Heart left ventricle (tissue), 16 donors: ENCODE results near the gene PRDM16. TPM values are rescaled to one million over a fixed set of nuclear protein-coding genes. Genes with fewer than 3 reads are reported as not detected.

Experiments
- ATAC-seq, 4 donors: fragments of 200-7000 bp; cut with Tn5 transposase; one replicate each; pipeline ENCODE4 v1.9.1; 2020 to 2022; ENCODE audit warnings: moderate library complexity in 4 of 4, mild to moderate bottlenecking in 3 of 4, moderate number of reproducible peaks in 1 of 4
- DNase-seq, 5 donors: peaks; one replicate each; pipeline ENCODE4 v3.0.0-alpha.2; 2020
- H3K27ac ChIP-seq, 12 donors: fragments of 200-600 bp; sonication (generic) in 4 of 12; one replicate each; pipeline versions ENCODE4 v1.5.0 to v1.8.0; 2016 to 2022; ENCODE audit warnings: mild to moderate bottlenecking in 2 of 12
- H3K27me3 ChIP-seq, 9 donors: fragments of 200-600 bp; sonication (generic) in 2 of 9; one replicate each; pipeline versions ENCODE4 v1.5.1 to v1.8.0; 2016 to 2022; ENCODE audit warnings: mild to moderate bottlenecking in 3 of 9
- H3K36me3 ChIP-seq, 9 donors: fragments of 200-600 bp; sonication (generic) in 2 of 9; one replicate each; pipeline versions ENCODE4 v1.5.0 to v1.8.0; 2018 to 2022; ENCODE audit warnings: mild to moderate bottlenecking in 2 of 9
- H3K4me1 ChIP-seq, 12 donors: fragments of 200-600 bp; sonication (generic) in 4 of 12; one replicate each; pipeline versions ENCODE4 v1.5.0 to v1.8.0; 2016 to 2022; ENCODE audit warnings: mild to moderate bottlenecking in 3 of 12
- H3K4me3 ChIP-seq, 12 donors: fragments of 200-600 bp; sonication (generic) in 4 of 12; one replicate each; pipeline versions ENCODE4 v1.5.0 to v1.8.0; 2017 to 2022; ENCODE audit warnings: mild to moderate bottlenecking in 9 of 12, moderate library complexity in 4 of 12
- H3K9me3 ChIP-seq, 12 donors: fragments of 200-600 bp; sonication (generic) in 4 of 12; one replicate each; pipeline versions ENCODE4 v1.5.0 to v1.8.0; 2016 to 2022; ENCODE audit warnings: mild to moderate bottlenecking in 1 of 12
- CTCF ChIP-seq, 12 donors: fragments of 200-600 bp; sonication (generic) in 4 of 12; IDR thresholded peaks; one replicate each; pipeline versions ENCODE4 v1.5.0 to v1.8.0; 2018 to 2022; ENCODE audit warnings: antibody characterized with exemption in 12 of 12, mild to moderate bottlenecking in 5 of 12
- POLR2A ChIP-seq, 2 donors: fragments of 450-650 bp; IDR thresholded peaks; one replicate each; pipeline ENCODE4 v1.6.1; 2017; ENCODE audit warnings: antibody characterized with exemption in 2 of 2, mild to moderate bottlenecking in 2 of 2, moderate library complexity in 2 of 2
- WGBS, 4 donors: extraction: QIAGEN DNeasy Blood & Tissue Kit in 2 of 4; methylation state at CpG; one replicate each; pipeline versions ENCODE4 v1.1.5 to v1.1.7; 2013 to 2018; 5-methylcytosine and 5-hydroxymethylcytosine counted together
- intact Hi-C, 10 donors: fragments of 100-400 bp; cut with DNase I; formaldehyde crosslinking; loops; one replicate each; pipeline versions ENCODE4 v1.11.1 to v1.14.2; 2022
- polyA plus RNA-seq, 2 donors: library from polyadenylated mRNA; stranded (reverse); fragments of 200-250 nt; gene quantifications; one replicate each; pipeline ENCODE4 v1.2.3, GENCODE V29; 2013
- total RNA-seq, 9 donors: library from RNA; depleted of rRNA in 2 of 9; stranded (reverse); fragments of >200 nt in 2 of 9; fragmentation: NEBNext Ultra II Directional in 3 of 9; extraction: Animal tissue kit (Norgen Biotek cat#: 25700) in 3 of 9; gene quantifications; one replicate each; pipeline versions ENCODE4 v1.1.0 to v1.2.4, GENCODE V29; 2016 to 2023
- donor health status: ischemic (EF 13 %, LVEDD 7.1; RV severe dilation, severe dysfunction).
- donor health status: healthy with polysubstance abuse.
- donor health status: DM: no; HTN: yes; CAD: no.
- donor health status: DM: no; HTN: no; CAD: no.
- donor health status: ischemic (EF 25% LVEDD 6.9; RV normal size, moderate dysfunction).
- donor health status: ischemic (EF 25% LVEDD 5.7; RV mildly dilated, moderate dysfunction).
- donor health status: healthy.
- donor health status: DM: yes; HTN: yes; CAD: no.
- donor health status: ischemic (EF 35%, LVEDD 5.7; RV mildly dilated, moderate dysfunction).
- donor health status: nonischemic (EF 11% LVEDD 7.7; RV severe dilation, severe dysfunction).
- donor health status: DM: yes; HTN: yes; CAD: no.
- donor health status: PGD.
- donor health status: ischemic (EF 29% LVEDD 5.4; RV normal size, mild dysfunction).
- donor health status: nonischemic (EF 23%, LVEDD 6.1; RV moderate dilation, normal function).

PRDM16 gene
- total and polyA plus RNA-seq, 11 donors: 6.0 to 22.7 (median 14.0) TPM

GRCh38 chr1:3472088-3472850 lies 403.3 kb downstream of the PRDM16 start:
- peaks cover 0 to 12% (median 8%) of the 10 kb centered on the region in 12 donors for H3K4me1 ChIP-seq
- H3K4me3 ChIP-seq: no peak overlapping the region
- no peaks in the 10 kb centered on the region for H3K9me3 ChIP-seq
- WGBS, 4 donors: 76 to 81% (median 78%) methylated on average over 20 to 25 of the region's 25 CpGs
- ATAC-seq (no peak), DNase-seq (peak in 2 of 5 donors; percentile 21 to 37)
- peak in 2 of 12 donors; percentile 1 to 3 for TF ChIP-seq CTCF (IDR thresholded peaks at IDR 0.05)
- TF ChIP-seq POLR2A (IDR thresholded peaks at IDR 0.05): no peak
- no peaks in the 10 kb centered on the region for H3K27me3 ChIP-seq
- no peak overlapping the region for H3K27ac ChIP-seq
- no peaks in the 10 kb centered on the region for H3K36me3 ChIP-seq
- intact Hi-C loops: no loop called here

GRCh38 chr1:3472906-3473305 lies 403.9 kb downstream of the PRDM16 start:
- Histone ChIP-seq H3K9me3 (no peaks in the 10 kb centered on the region), H3K27me3 (no peaks in the 10 kb centered on the region), H3K4me1 (peaks cover 0 to 12% (median 8%) of the 10 kb centered on the region in 12 donors), H3K36me3 (no peaks in the 10 kb centered on the region), H3K27ac (no peak overlapping the region), H3K4me3 (no peak overlapping the region)
- 94 to 100% (median 95%) methylated on average over 10 to 17 of the region's 17 CpGs for WGBS, 4 donors
- intact Hi-C loops: no loop called here
- no peak for TF ChIP-seq CTCF (IDR thresholded peaks at IDR 0.05)
- TF ChIP-seq POLR2A (IDR thresholded peaks at IDR 0.05): no peak
- DNase-seq: no peak
- no peak for ATAC-seq

GRCh38 chr1:3473381-3473844 lies 404.4 kb downstream of the PRDM16 start:
- intact Hi-C loops: no loop called here
- DNase-seq (peak in 1 of 5 donors; percentile 32), ATAC-seq (no peak)
- Histone ChIP-seq H3K4me3 (no peak overlapping the region), H3K36me3 (no peaks in the 10 kb centered on the region), H3K27ac (no peak overlapping the region), H3K4me1 (peaks cover 0 to 12% (median 8%) of the 10 kb centered on the region in 12 donors), H3K27me3 (no peaks in the 10 kb centered on the region), H3K9me3 (no peaks in the 10 kb centered on the region)
- WGBS, 4 donors: 89 to 96% (median 91%) methylated on average over 17 to 20 of the region's 20 CpGs
- TF ChIP-seq POLR2A (IDR thresholded peaks at IDR 0.05): no peak
- no peak for TF ChIP-seq CTCF (IDR thresholded peaks at IDR 0.05)

GRCh38 chr1:3474016-3474415 lies 405.0 kb downstream of the PRDM16 start:
- ATAC-seq (no peak), DNase-seq (no peak)
- Histone ChIP-seq H3K9me3 (no peaks in the 10 kb centered on the region), H3K4me3 (no peak overlapping the region), H3K27ac (no peak overlapping the region), H3K27me3 (no peaks in the 10 kb centered on the region), H3K4me1 (peaks cover 0 to 12% (median 8%) of the 10 kb centered on the region in 12 donors), H3K36me3 (no peaks in the 10 kb centered on the region)
- 95 to 98% (median 96%) methylated on average over 8 of the region's 8 CpGs for WGBS, 4 donors
- TF ChIP-seq CTCF (IDR thresholded peaks at IDR 0.05) (no peak), POLR2A (IDR thresholded peaks at IDR 0.05) (no peak)
- intact Hi-C loops: no loop called here
